Measurements from ENCODE around the gene RARG.
A peak's percentile ranks its signal among the peaks of the same experiment; 100 is the strongest.

RARG gene

GRCh38 chr12:53195516-53196420 is 36.2 kb downstream of the RARG start:
- TF ChIP-seq SPI1 (IDR thresholded peaks at IDR 0.05; ENCODE audit: low read depth, low read length): no peak
- no peak for TF ChIP-seq TAF1 (IDR thresholded peaks at IDR 0.05; ENCODE audit: low read depth, low read length)
- TF ChIP-seq PAX5 (IDR thresholded peaks at IDR 0.05; ENCODE audit: insufficient read depth, low read length, severe bottlenecking): no peak
- 0 out of 2 replicates have a peak, but pooled peaks have one; percentile 25 for TF ChIP-seq POLR2AphosphoS5 (IDR thresholded peaks at IDR 0.05; ENCODE audit: low read depth, low read length)
- peak; percentile 30; the same call in 1 of the 2 replicates for TF ChIP-seq POLR2A (IDR thresholded peaks at IDR 0.05; ENCODE audit: low read depth, low read length)
- TF ChIP-seq POU2F2 (IDR thresholded peaks at IDR 0.05; ENCODE audit: low read depth, low read length): 0 out of 2 replicates have a peak, but pooled peaks have one; percentile 13
- FAIRE-seq: no peak
- no peak for DNase-seq (ENCODE audit: insufficient read length, low spot score)

DNA sequence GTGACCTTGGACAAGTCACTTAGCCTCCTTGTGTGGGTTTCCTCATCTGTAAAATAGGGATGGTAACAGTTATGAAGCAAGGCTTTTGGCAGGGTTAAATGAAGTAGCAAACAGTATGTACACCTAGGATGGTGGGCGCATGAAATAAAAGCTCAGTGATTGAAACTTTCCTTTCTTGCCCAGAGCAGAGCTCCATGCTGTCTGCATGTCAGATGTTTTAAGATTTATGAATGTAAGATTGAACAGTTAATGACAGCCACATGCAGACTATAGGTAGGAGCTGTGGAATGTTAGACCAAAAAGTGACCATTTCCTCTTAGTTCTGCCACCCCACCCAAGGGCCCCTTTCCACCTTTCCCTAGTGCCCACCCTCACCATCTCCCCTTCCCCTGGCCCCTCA is 37.0 kb downstream of the RARG start:
- TF ChIP-seq POLR2A (IDR thresholded peaks at IDR 0.05; ENCODE audit: low read depth, low read length): no peak
- TF ChIP-seq POU2F2 (IDR thresholded peaks at IDR 0.05; ENCODE audit: low read depth, low read length): no peak
- no peak for TF ChIP-seq SPI1 (IDR thresholded peaks at IDR 0.05; ENCODE audit: low read depth, low read length)
- TF ChIP-seq PAX5 (IDR thresholded peaks at IDR 0.05; ENCODE audit: insufficient read depth, low read length, severe bottlenecking): no peak
- TF ChIP-seq POLR2AphosphoS5 (IDR thresholded peaks at IDR 0.05; ENCODE audit: low read depth, low read length): no peak
- TF ChIP-seq TAF1 (IDR thresholded peaks at IDR 0.05; ENCODE audit: low read depth, low read length): no peak
- DNase-seq (ENCODE audit: insufficient read length, low spot score): no peak
- FAIRE-seq: no peak

DNA sequence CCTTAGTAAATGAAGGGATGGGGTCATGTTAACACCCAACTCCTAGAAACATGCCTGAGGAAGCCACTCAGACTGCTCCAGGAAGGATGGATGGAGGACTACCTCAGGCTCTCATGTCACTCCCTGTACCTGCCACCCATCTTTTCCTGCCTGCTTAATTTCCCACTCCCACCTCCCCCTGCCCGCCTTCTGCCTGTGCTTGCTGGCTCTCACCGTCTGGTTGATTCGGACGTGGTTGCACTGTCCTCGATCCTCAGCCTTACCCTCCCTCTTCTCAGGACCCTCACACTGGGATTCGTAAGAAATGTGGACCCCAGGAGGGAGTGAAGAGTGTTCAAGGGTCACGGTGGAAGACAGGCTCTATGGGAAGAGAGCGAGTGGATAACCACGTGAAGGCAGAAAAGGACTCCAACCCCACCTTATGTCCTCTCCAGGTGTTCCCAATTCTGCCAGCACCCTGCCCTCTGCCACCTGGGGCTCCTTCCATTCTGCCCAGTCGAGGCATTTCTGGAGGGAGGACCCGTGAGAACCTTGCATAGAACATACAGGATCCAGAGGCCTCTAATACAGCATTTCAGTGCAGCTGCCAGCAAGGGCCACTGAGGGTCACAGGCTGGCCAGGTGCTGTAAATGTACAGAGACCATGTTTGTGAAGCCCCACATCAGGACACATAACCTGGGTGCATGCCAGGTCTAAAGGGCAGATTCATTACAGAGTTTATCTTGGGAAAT is 37.9 kb downstream of the RARG start:
- DNase-seq (ENCODE audit: insufficient read length, low spot score) (no peak), FAIRE-seq (no peak)
- TF ChIP-seq TAF1 (IDR thresholded peaks at IDR 0.05; ENCODE audit: low read depth, low read length) (no peak), PAX5 (IDR thresholded peaks at IDR 0.05; ENCODE audit: insufficient read depth, low read length, severe bottlenecking) (no peak), POU2F2 (IDR thresholded peaks at IDR 0.05; ENCODE audit: low read depth, low read length) (no peak), SPI1 (IDR thresholded peaks at IDR 0.05; ENCODE audit: low read depth, low read length) (no peak), POLR2AphosphoS5 (IDR thresholded peaks at IDR 0.05; ENCODE audit: low read depth, low read length) (peak; percentile 53; the same call in 1 of the 2 replicates), POLR2A (IDR thresholded peaks at IDR 0.05; ENCODE audit: low read depth, low read length) (peak; percentile 42; the same call in 1 of the 2 replicates)

GRCh38 chr12:53193040-53193439 is 39.0 kb downstream of the RARG start:
- FAIRE-seq (no peak), DNase-seq (ENCODE audit: insufficient read length, low spot score) (no peak)
- TF ChIP-seq POLR2A (IDR thresholded peaks at IDR 0.05; ENCODE audit: low read depth, low read length): no peak
- no peak for TF ChIP-seq PAX5 (IDR thresholded peaks at IDR 0.05; ENCODE audit: insufficient read depth, low read length, severe bottlenecking)

DNA sequence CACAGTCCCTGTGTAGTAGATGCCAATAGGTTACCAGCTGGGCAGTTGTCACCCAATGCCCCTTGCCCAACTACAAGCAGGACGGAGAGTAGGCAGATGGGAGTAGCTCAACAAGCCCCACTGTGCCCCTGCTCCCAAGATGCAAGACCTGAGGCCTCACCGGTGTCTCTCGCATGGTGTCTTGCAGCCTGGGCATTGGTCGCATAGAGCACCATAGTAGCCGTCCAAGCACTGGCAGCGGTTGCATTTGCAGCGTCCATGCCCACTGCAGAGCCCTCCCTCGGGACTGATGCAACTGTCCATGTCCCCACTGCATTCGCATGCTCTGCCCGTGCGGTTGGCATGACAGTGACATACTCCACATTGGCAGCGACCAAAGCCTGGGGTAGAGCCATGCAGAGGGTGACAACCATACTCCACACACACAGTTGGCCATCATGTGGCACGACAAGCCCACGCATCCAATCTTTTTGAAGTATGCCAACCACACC is 39.4 kb downstream of the RARG start:
- DNase-seq (ENCODE audit: insufficient read length, low spot score): no peak
- TF ChIP-seq POLR2AphosphoS5 (IDR thresholded peaks at IDR 0.05; ENCODE audit: low read depth, low read length) (peak; percentile 75; the same call in 1 of the 2 replicates), POLR2A (IDR thresholded peaks at IDR 0.05; ENCODE audit: low read depth, low read length) (no peak)
- FAIRE-seq: no peak

DNA sequence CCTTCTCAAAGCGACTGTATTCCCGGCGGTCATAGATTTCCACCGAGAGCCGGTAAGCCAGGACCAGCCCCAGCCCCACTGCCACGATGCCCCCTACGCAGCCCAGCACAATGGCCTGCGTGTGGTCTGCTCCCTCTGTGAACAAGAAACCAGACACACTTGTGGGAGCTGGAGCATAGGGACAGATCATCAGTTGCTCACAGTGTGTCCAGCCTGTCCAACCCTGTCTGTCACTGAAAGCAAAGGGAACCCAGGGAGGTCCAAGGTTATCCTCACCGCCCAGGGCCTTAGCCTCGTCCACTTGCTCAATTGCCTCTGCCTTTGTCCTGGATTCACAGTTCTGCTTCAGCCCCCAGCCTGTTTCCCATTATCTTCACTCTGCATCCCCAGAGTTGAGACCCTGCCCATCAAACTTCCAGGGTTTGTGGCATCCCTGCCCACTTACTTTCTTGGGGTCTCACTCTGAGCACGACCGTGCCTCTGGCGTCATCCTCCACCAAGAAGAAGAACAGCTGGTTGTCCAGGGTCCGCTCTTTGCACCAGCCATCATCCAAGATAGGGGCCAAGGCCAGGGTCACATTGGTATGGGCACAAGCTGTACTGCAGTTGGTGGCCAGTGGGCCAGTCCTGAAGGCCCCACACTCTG is 40.0 kb downstream of the RARG start:
- TF ChIP-seq SPI1 (IDR thresholded peaks at IDR 0.05; ENCODE audit: low read depth, low read length): no peak
- TF ChIP-seq POLR2A (IDR thresholded peaks at IDR 0.05; ENCODE audit: low read depth, low read length): no peak; the same call in 1 of the 2 replicates
- no peak for TF ChIP-seq PAX5 (IDR thresholded peaks at IDR 0.05; ENCODE audit: insufficient read depth, low read length, severe bottlenecking)
- no peak for TF ChIP-seq POU2F2 (IDR thresholded peaks at IDR 0.05; ENCODE audit: low read depth, low read length)
- TF ChIP-seq TAF1 (IDR thresholded peaks at IDR 0.05; ENCODE audit: low read depth, low read length): no peak
- no peak for TF ChIP-seq POLR2AphosphoS5 (IDR thresholded peaks at IDR 0.05; ENCODE audit: low read depth, low read length)
- FAIRE-seq (no peak), DNase-seq (ENCODE audit: insufficient read length, low spot score) (no peak)

- no peak for DNase-seq (ENCODE audit: insufficient read length, low spot score)
- FAIRE-seq: no peak
- TF ChIP-seq POLR2A (IDR thresholded peaks at IDR 0.05; ENCODE audit: low read depth, low read length) (no peak), POU2F2 (IDR thresholded peaks at IDR 0.05; ENCODE audit: low read depth, low read length) (no peak), POLR2AphosphoS5 (IDR thresholded peaks at IDR 0.05; ENCODE audit: low read depth, low read length) (no peak), TAF1 (IDR thresholded peaks at IDR 0.05; ENCODE audit: low read depth, low read length) (no peak), PAX5 (IDR thresholded peaks at IDR 0.05; ENCODE audit: insufficient read depth, low read length, severe bottlenecking) (no peak), SPI1 (IDR thresholded peaks at IDR 0.05; ENCODE audit: low read depth, low read length) (no peak)
These were observed 40.7 kb downstream of the RARG start for GRCh38 chr12:53191096-53191884.

GRCh38 chr12:53190108-53190729 is 41.8 kb downstream of the RARG start:
- DNase-seq (ENCODE audit: insufficient read length, low spot score): no peak
- no peak for TF ChIP-seq PAX5 (IDR thresholded peaks at IDR 0.05; ENCODE audit: insufficient read depth, low read length, severe bottlenecking)
- no peak; the same call in 1 of the 2 replicates for TF ChIP-seq POLR2A (IDR thresholded peaks at IDR 0.05; ENCODE audit: low read depth, low read length)
- peak; percentile 71; the same call in 1 of the 2 replicates for TF ChIP-seq POLR2AphosphoS5 (IDR thresholded peaks at IDR 0.05; ENCODE audit: low read depth, low read length)
- FAIRE-seq: peak; percentile 57

All from GM12891 (cell line).